ENCODE measurements around the gene SLC24A3.

DNA sequence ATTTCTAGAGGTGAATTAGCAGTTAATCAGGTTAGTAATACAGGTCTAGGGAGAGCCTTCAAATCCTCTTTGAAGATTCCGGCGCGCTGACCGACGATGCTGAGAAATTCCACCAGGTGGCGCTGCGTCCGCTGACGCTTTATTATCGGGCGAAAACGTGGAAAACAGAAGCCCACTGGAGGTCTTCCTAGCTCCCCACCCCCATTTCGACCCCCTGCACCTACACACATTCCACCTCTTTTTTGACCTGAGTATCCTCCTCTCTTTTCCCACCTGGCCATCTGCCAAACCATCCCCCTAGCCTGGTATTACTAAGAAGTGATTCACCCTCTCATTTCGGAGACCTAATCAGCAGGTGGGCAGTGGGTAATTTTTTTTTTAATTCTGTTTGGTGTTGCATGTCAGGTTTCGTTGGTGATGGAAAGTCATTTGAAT lies 480.3 kb downstream of the SLC24A3 start:
- TF ChIP-seq HDGF (IDR thresholded peaks at IDR 0.05; ENCODE audit: borderline replicate concordance) (no peak), SP1 (IDR thresholded peaks at IDR 0.05) (no peak), FOXM1 (IDR thresholded peaks at IDR 0.05; ENCODE audit: borderline replicate concordance) (no peak), CTBP1 (IDR thresholded peaks at IDR 0.05; ENCODE audit: borderline replicate concordance) (no peak), FOXA1 (IDR thresholded peaks at IDR 0.05) (no peak), FOXK2 (IDR thresholded peaks at IDR 0.05) (no peak), SUZ12 (IDR thresholded peaks at IDR 0.05) (no peak), ZNF384 (IDR thresholded peaks at IDR 0.05) (no peak), LEF1 (IDR thresholded peaks at IDR 0.05; ENCODE audit: borderline replicate concordance) (no peak), NFRKB (IDR thresholded peaks at IDR 0.05) (no peak)
- TF ChIP-seq, protein P1, sequence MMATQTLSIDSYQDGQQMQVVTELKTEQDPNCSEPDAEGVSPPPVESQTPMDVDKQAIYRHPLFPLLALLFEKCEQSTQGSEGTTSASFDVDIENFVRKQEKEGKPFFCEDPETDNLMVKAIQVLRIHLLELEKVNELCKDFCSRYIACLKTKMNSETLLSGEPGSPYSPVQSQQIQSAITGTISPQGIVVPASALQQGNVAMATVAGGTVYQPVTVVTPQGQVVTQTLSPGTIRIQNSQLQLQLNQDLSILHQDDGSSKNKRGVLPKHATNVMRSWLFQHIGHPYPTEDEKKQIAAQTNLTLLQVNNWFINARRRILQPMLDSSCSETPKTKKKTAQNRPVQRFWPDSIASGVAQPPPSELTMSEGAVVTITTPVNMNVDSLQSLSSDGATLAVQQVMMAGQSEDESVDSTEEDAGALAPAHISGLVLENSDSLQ (IDR thresholded peaks at IDR 0.05): no peak
